Effector memory CD4-positive, alpha-beta T cell (primary cell): Measurements from ENCODE around the gene DYNC2I2.

Experiments
- DNase-seq, 3 donors: peaks; one replicate each; pipeline ENCODE4 v3.0.0-alpha.2; 2020
- H3K27ac ChIP-seq: 2 replicates; pipeline ENCODE4 v1.7.0; 2013; ENCODE audit warnings: mild to moderate bottlenecking, low read length, moderate library complexity; ENCODE audit not compliant: insufficient read depth, poor library complexity, severe bottlenecking
- H3K27me3 ChIP-seq: replicated peaks from 2 replicates; pipeline ENCODE4 v1.7.0; 2013; ENCODE audit warnings: mild to moderate bottlenecking, low read length; ENCODE audit not compliant: insufficient read depth, control insufficient read depth, poor library complexity, severe bottlenecking
- H3K36me3 ChIP-seq: 2 replicates; pipeline ENCODE4 v1.7.0; 2013; ENCODE audit warnings: mild to moderate bottlenecking, low read length, moderate library complexity; ENCODE audit not compliant: control insufficient read depth, insufficient read depth
- H3K4me1 ChIP-seq: 2 replicates; pipeline ENCODE4 v1.7.0; 2013; ENCODE audit warnings: low read length, mild to moderate bottlenecking; ENCODE audit not compliant: control insufficient read depth, insufficient read depth, poor library complexity, severe bottlenecking
- H3K4me3 ChIP-seq: 2 replicates; pipeline ENCODE4 v1.7.0; 2013; ENCODE audit warnings: low read length, low read depth, mild to moderate bottlenecking; ENCODE audit not compliant: insufficient read depth, poor library complexity, severe bottlenecking
- H3K9me3 ChIP-seq: 2 replicates; pipeline ENCODE4 v1.7.0; 2013; ENCODE audit warnings: mild to moderate bottlenecking, low read length, moderate library complexity; ENCODE audit not compliant: control insufficient read depth

Gene DYNC2I2

DNA sequence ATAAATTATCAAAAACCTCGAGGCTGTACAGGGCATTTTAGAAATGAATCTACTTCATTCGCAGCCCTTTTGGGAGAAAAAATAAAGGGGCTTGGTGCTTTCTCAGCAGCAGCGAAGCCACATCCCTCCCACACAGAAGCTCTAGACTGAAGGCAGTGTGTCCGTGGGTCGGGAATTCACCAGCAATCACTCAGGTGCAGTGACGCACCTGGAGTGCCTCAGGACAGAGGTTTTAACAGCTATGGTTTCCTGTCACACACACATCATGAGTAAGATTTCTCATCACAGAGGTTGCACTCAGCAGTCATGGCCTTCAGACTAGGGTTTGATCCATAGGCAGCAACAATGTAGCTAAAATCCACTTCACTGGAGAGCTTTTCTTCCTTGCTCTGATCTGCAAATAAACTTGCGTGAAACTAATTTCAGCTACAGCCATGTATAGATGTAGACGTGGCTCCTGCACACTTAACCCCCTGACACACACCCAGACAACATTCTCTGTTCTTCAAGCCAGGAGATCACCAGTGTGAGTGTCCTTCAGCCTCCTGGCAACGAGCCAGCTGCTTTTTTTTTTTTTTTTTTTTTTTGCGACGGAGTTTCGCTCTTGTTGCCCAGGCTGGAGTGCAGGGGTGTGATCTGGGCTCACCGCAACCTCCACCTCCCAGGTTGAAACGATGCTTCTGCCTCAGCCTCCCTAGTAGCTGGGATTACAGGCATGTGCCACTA, 34.8 kb downstream of the DYNC2I2 start:
- no peaks in the 10 kb centered on the region for H3K9me3 ChIP-seq
- no peak overlapping the region for H3K4me3 ChIP-seq
- DNase-seq: no peak
- H3K4me1 ChIP-seq: no peaks in the 10 kb centered on the region
- peaks cover 85% of the 10 kb centered on the region for H3K36me3 ChIP-seq
- no peak overlapping the region for H3K27ac ChIP-seq
- H3K27me3 ChIP-seq: no peaks in the 10 kb centered on the region

DNA sequence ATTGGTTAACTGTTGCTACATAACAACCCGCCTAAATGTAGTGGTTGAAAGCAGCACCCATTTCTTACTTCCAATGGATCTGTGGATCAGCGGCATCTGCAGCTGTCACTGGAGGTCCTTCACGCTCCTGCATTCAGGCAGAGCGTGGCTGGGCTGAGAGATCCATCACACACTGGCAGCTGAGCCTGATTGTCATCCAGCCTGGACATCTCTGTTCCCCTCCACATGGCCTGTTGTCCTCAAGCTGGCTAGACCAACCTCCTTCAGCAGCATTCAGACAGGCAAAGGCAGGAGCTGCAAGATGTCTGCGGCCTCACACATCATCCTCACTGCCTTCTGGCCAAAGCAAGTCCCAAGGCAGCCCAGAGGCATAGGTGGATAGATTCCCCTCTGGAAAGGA, 36.9 kb downstream of the DYNC2I2 start:
- DNase-seq: no peak
- no peaks in the 10 kb centered on the region for H3K27me3 ChIP-seq
- no peaks in the 10 kb centered on the region for H3K4me1 ChIP-seq
- no peak overlapping the region for H3K4me3 ChIP-seq
- H3K9me3 ChIP-seq: no peaks in the 10 kb centered on the region
- no peak overlapping the region for H3K27ac ChIP-seq
- H3K36me3 ChIP-seq: peaks cover 85% of the 10 kb centered on the region

DNA sequence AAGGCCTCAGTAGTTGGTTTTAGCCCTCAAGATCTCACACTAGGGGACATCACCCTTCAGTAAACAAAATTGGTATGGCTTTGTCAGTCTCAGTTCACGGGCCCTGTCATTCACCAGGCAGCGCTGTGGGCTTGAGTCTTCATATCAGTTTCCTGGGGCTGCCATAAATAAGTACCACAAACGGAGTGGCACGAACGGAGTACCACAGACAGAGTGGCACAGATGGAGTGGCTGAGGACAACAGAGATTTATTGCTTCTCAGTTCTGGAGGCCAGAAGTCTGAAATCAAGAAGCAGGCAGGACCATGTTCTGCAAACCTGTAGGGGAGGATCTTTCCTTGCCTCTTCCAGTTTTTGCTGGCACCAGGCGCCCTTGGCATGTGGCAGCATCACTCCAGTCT, 37.5 kb downstream of the DYNC2I2 start:
- Histone ChIP-seq H3K9me3 (no peaks in the 10 kb centered on the region), H3K4me1 (no peaks in the 10 kb centered on the region), H3K27ac (no peak overlapping the region), H3K27me3 (no peaks in the 10 kb centered on the region), H3K4me3 (no peak overlapping the region), H3K36me3 (peaks cover 85% of the 10 kb centered on the region)
- DNase-seq: no peak

DNA sequence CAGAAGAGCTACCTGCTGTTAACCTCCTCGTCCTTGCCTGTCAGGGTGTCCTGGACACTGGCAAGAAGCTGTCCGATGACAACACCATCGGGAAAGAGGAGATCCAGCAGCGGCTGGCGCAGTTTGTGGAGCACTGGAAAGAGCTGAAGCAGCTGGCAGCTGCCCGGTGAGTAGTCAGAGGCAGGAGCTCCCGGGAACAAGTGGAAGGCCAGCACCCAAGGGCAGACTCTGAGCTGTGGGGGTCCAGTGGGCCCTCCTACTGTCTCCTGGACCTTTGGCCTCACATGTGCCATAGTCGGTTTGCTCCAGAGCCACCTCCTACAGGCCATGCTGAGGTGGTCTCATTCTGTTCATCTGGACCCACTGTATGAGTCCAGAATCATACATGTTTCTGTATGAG, 38.7 kb downstream of the DYNC2I2 start:
- peaks cover 94% of the 10 kb centered on the region for H3K36me3 ChIP-seq
- DNase-seq: no peak
- H3K27ac ChIP-seq: no peak overlapping the region
- no peaks in the 10 kb centered on the region for H3K9me3 ChIP-seq
- H3K4me3 ChIP-seq: no peak overlapping the region
- H3K4me1 ChIP-seq: no peaks in the 10 kb centered on the region
- H3K27me3 ChIP-seq: no peaks in the 10 kb centered on the region

DNA sequence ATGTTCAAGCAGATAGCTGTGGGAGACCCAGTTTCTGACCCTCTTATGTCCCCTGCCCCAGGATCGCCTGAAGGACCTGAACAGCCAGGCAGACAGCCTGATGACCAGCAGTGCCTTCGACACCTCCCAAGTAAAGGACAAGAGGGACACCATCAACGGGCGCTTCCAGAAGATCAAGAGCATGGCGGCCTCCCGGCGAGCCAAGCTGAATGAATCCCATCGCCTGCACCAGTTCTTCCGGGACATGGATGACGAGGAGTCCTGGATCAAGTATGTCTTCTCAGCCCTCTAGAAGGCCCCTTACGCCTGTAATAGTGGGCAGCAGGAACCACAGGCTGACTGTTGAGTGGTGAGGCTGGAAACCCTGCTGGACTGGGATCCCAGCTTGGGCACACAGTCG, 41.1 kb downstream of the DYNC2I2 start:
- H3K9me3 ChIP-seq: no peaks in the 10 kb centered on the region
- H3K4me1 ChIP-seq: no peaks in the 10 kb centered on the region
- no peaks in the 10 kb centered on the region for H3K27me3 ChIP-seq
- no peak for DNase-seq
- no peak overlapping the region for H3K27ac ChIP-seq
- peaks cover 98% of the 10 kb centered on the region for H3K36me3 ChIP-seq
- H3K4me3 ChIP-seq: no peak overlapping the region

DNA sequence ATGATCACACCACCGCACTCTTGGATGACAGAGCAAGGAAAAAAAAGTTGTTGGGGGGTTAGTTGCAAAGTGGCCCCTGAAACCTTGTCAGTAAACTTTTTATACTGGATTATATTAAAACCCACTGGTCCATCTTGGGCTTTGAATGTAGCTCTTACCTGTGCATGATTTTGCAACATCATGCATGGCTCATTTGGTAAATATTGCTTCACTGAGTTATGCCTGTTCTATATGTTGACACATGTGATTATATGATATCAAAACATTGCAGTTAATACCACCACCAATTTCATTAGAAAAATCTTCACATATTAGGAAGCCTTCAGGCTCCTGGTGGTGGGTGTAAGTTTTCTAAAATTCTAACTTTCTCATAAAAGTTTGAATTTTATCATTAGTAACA, 41.9 kb downstream of the DYNC2I2 start:
- Histone ChIP-seq H3K36me3 (peaks cover 98% of the 10 kb centered on the region), H3K4me3 (no peak overlapping the region), H3K27me3 (no peaks in the 10 kb centered on the region), H3K9me3 (no peaks in the 10 kb centered on the region), H3K27ac (no peak overlapping the region), H3K4me1 (no peaks in the 10 kb centered on the region)
- DNase-seq: no peak

DNA sequence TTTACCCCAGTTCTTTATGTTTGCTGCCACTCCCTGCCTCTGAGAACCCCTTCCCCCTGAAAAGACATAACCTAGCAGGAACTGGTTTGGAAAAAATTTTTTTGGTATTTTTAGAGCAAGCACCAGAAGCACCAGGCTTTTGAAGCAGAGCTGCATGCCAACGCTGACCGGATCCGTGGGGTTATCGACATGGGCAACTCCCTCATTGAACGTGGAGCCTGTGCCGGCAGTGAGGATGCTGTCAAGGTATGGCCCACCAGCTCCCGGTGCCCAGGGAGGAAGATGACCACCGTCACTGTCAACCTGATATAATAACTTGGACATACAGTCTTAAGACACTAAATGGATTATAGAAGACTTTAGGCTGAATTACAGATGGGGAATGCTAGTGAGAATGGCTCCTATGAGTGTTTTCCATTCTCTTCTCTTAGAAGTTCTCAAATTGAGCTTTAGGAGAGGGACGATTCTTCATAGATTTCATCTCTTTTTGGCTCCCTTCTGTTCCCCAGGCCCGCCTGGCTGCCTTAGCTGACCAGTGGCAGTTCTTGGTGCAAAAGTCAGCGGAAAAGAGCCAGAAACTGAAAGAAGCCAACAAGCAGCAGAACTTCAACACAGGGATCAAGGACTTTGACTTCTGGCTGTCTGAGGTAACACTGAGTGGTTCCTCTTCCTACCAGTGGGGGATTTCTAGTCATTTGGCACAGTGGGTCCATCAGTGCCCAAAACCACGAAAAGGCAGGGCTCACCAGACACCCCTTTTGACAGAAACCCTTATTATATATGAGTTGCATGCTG, 44.9 kb downstream of the DYNC2I2 start:
- Histone ChIP-seq H3K9me3 (no peaks in the 10 kb centered on the region), H3K4me1 (no peaks in the 10 kb centered on the region), H3K27me3 (no peaks in the 10 kb centered on the region), H3K36me3 (peaks cover 99% of the 10 kb centered on the region), H3K4me3 (no peak overlapping the region), H3K27ac (no peak overlapping the region)
- DNase-seq: no peak

DNA sequence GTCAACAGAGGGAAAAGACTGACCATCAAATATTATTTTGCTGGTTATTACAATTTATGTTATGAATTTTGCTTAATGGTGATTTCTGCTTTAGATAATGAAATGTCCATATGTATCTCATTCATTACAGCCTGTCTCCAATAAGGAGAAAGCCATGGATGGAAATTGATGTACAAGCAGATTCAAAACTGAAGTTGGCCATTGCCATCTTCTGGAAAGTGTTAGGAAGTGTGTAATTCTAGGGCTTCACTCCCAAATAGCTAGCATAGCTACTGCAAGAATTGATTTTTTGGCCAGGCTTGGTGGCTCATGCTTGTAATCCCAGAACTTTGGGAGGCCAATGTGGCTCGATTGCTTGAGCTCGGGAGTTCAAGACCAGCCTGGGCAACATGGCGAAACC, 45.8 kb downstream of the DYNC2I2 start:
- Histone ChIP-seq H3K4me1 (no peaks in the 10 kb centered on the region), H3K4me3 (no peak overlapping the region), H3K27me3 (no peaks in the 10 kb centered on the region), H3K27ac (no peak overlapping the region), H3K36me3 (peaks cover 97% of the 10 kb centered on the region), H3K9me3 (no peaks in the 10 kb centered on the region)
- DNase-seq: no peak

DNA sequence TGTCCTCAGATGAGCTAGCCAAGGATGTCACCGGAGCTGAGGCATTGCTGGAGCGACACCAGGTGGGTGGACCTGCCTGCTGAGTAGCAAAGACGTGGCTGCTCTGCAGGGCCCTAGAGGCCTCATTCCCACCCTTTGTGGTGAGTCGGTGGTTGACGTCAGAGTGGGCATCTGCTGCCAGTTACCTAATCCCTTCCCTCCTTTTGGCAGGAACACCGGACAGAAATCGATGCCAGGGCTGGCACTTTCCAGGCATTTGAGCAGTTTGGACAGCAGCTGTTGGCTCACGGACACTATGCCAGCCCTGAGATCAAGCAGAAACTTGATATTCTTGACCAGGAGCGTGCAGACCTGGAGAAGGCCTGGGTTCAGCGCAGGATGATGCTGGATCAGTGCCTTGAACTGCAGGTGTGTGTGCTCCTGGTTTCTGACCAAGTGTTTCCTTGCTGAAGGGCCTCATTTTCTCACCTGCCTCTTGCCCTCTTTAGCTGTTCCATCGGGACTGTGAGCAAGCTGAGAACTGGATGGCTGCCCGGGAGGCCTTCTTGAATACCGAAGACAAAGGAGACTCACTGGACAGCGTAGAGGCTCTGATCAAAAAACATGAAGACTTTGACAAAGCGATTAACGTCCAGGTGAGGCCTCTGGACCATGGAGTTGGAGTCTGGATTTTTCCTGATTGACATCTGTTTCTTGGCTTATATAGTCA, 48.9 kb downstream of the DYNC2I2 start:
- no peak overlapping the region for H3K27ac ChIP-seq
- H3K4me3 ChIP-seq: no peak overlapping the region
- H3K36me3 ChIP-seq: peaks cover 94% of the 10 kb centered on the region
- H3K9me3 ChIP-seq: no peaks in the 10 kb centered on the region
- no peak for DNase-seq
- no peaks in the 10 kb centered on the region for H3K4me1 ChIP-seq
- H3K27me3 ChIP-seq: no peaks in the 10 kb centered on the region

DNA sequence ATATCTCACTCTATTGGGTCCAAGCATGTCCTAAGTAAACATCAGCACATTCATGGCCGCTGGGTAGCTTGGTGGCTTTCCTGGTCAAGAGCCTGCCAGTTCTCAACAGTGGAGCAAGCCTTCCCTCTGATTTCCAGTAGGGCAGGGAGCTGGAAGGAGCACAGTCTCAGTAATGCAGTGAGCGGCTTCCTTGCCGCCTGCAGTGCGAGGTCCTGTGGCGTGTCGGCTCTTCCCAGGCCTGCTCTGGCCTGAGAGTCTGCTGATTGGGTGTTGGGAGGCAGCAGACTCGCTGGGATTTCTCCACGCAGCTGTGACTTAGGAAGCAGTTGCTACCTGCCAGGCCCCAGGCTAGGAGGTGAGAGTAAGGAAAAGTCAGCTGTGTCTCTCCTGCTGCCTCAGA, 53.0 kb downstream of the DYNC2I2 start:
- Histone ChIP-seq H3K27ac (no peak overlapping the region), H3K4me1 (no peaks in the 10 kb centered on the region), H3K36me3 (peaks cover 88% of the 10 kb centered on the region), H3K27me3 (no peaks in the 10 kb centered on the region), H3K9me3 (no peaks in the 10 kb centered on the region), H3K4me3 (no peak overlapping the region)
- DNase-seq: no peak
